Ishikawa (cell line): Measurements from ENCODE around the gene ABCB8.

Experiments used
- CEBPB ChIP-seq: IDR thresholded peaks from 2 replicates; pipeline ENCODE4 v1.6.1; 2012
- CREB1 ChIP-seq: IDR thresholded peaks from 2 replicates; pipeline ENCODE4 v1.6.1; 2012; ENCODE audit warnings: low read depth
- EGR1 ChIP-seq: IDR thresholded peaks from 2 replicates; pipeline ENCODE4 v1.6.1; 2012
- EP300 ChIP-seq: IDR thresholded peaks from 2 replicates; pipeline ENCODE4 v1.6.1; 2012; ENCODE audit warnings: borderline replicate concordance
- FOXM1 ChIP-seq: IDR thresholded peaks from 2 replicates; pipeline ENCODE4 v1.6.1; 2012; ENCODE audit warnings: low read depth, borderline replicate concordance
- MAX ChIP-seq: IDR thresholded peaks from 2 replicates; pipeline ENCODE4 v1.6.1; 2012
- NFIC ChIP-seq: IDR thresholded peaks from 2 replicates; pipeline ENCODE4 v1.6.1; 2012
- RAD21 ChIP-seq: IDR thresholded peaks from 2 replicates; pipeline ENCODE4 v1.6.1; 2012; ENCODE audit warnings: low read depth
- REST ChIP-seq: IDR thresholded peaks from 2 replicates; pipeline ENCODE4 v1.6.1; 2012; ENCODE audit warnings: low read depth, mild to moderate bottlenecking
- TAF1 ChIP-seq: IDR thresholded peaks from 2 replicates; pipeline ENCODE4 v1.6.1; 2012; ENCODE audit warnings: low read depth, mild to moderate bottlenecking
- TCF12 ChIP-seq: IDR thresholded peaks from 2 replicates; pipeline ENCODE4 v1.6.1; 2012; ENCODE audit warnings: low read depth
- TEAD4 ChIP-seq: IDR thresholded peaks from 2 replicates; pipeline ENCODE4 v1.6.1; 2012
- YY1 ChIP-seq: IDR thresholded peaks from 2 replicates; pipeline ENCODE4 v1.6.1; 2012; ENCODE audit warnings: low read depth
- TF ChIP-seq, protein P1 (sequence below): IDR thresholded peaks from 2 replicates; pipeline ENCODE4 v1.6.1; 2012

DNA sequence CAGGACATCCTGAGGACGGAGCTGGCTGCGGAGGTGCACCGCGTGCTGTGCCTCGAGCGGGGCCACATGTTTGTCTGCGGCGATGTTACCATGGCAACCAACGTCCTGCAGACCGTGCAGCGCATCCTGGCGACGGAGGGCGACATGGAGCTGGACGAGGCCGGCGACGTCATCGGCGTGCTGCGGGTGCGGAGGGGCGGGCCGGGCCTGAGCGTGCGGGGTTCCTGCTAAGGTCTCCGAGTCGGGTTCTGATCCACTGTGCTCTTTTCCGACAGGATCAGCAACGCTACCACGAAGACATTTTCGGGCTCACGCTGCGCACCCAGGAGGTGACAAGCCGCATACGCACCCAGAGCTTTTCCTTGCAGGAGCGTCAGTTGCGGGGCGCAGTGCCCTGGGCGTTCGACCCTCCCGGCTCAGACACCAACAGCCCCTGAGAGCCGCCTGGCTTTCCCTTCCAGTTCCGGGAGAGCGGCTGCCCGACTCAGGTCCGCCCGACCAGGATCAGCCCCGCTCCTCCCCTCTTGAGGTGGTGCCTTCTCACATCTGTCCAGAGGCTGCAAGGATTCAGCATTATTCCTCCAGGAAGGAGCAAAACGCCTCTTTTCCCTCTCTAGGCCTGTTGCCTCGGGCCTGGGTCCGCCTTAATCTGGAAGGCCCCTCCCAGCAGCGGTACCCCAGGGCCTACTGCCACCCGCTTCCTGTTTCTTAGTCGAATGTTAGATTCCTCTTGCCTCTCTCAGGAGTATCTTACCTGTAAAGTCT is 14.3 kb upstream of the ABCB8 start:
- no peak for TF ChIP-seq RAD21
- TF ChIP-seq EP300, result no peak
- TF ChIP-seq CREB1, result no peak
- no peak for TF ChIP-seq MAX
- no peak for TF ChIP-seq NFIC
- no peak for TF ChIP-seq EGR1
- no peak for TF ChIP-seq REST
- TF ChIP-seq TAF1, result no peak
- no peak for TF ChIP-seq YY1
- no peak for TF ChIP-seq FOXM1
- no peak for TF ChIP-seq CEBPB
- no peak for TF ChIP-seq TEAD4
- no peak for TF ChIP-seq TCF12
- TF ChIP-seq, protein P1, sequence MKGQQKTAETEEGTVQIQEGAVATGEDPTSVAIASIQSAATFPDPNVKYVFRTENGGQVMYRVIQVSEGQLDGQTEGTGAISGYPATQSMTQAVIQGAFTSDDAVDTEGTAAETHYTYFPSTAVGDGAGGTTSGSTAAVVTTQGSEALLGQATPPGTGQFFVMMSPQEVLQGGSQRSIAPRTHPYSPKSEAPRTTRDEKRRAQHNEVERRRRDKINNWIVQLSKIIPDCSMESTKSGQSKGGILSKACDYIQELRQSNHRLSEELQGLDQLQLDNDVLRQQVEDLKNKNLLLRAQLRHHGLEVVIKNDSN, result no peak
